Uterus (tissue), 4 donors: ENCODE results near the gene SAMD3. TPM values are rescaled to one million over a fixed set of nuclear protein-coding genes. Genes with fewer than 3 reads are reported as not detected.

Source experiments
- DNase-seq, 2 donors: peaks; one replicate each; pipeline ENCODE4 v3.0.0-alpha.2; 2019 to 2020
- H3K27ac ChIP-seq, 2 donors: fragments of 200-600 bp; sonication (generic); 1 replicate in 1 of 2; 2 replicates in 1 of 2; pipeline ENCODE4 v1.5.1; 2016 to 2018
- H3K27me3 ChIP-seq, 2 donors: fragments of 200-600 bp; sonication (generic); one replicate each; pipeline ENCODE4 v1.5.1; 2018 to 2019; ENCODE audit warnings: control low read depth in 1 of 2
- H3K36me3 ChIP-seq, 2 donors: fragments of 200-600 bp; sonication (generic); one replicate each; pipeline ENCODE4 v1.5.1; 2019; ENCODE audit warnings: control low read depth in 1 of 2
- H3K4me1 ChIP-seq, 2 donors: fragments of 200-600 bp; sonication (generic); one replicate each; pipeline ENCODE4 v1.5.1; 2018 to 2019; ENCODE audit warnings: control low read depth in 1 of 2
- H3K4me3 ChIP-seq, 2 donors: fragments of 200-600 bp; sonication (generic); 1 replicate in 1 of 2; 2 replicates in 1 of 2; pipeline ENCODE4 v1.5.1; 2018 to 2019; ENCODE audit warnings: mild to moderate bottlenecking in 1 of 2
- H3K9me3 ChIP-seq, 2 donors: fragments of 200-600 bp; sonication (generic); one replicate each; pipeline ENCODE4 v1.5.1; 2019; ENCODE audit warnings: control low read depth in 1 of 2
- POLR2A ChIP-seq, 2 donors: fragments of 450-650 bp; IDR thresholded peaks; one replicate each; pipeline ENCODE4 v1.6.1; 2016; ENCODE audit warnings: antibody characterized with exemption in 2 of 2, mild to moderate bottlenecking in 1 of 2, moderate library complexity in 1 of 2
- intact Hi-C: fragments of 100-400 bp; cut with DNase I; formaldehyde crosslinking; loops from one replicate; pipeline ENCODE4 v1.15.1; 2023; ENCODE audit warnings: low total_unique reads
- total RNA-seq, 4 donors: library from RNA; depleted of rRNA in 3 of 4; stranded (reverse); fragments of >200 nt in 3 of 4; gene quantifications; one replicate each; pipeline versions ENCODE4 v1.1.0 to v1.2.4, GENCODE V29; 2014 to 2023
- TF ChIP-seq, protein P1 (sequence below), 4 experiments: fragments of 200-600 bp in 2 of 4; fragments of 450-650 bp in 2 of 4; sonication (generic) in 2 of 4; IDR thresholded peaks; one replicate each; pipeline ENCODE4 v1.5.1; 2016 to 2019; ENCODE audit warnings: antibody characterized with exemption in 4 of 4, mild to moderate bottlenecking in 2 of 4, moderate library complexity in 1 of 4
- donor health status: DM: yes; HTN: yes; CAD: no.

SAMD3 gene
- total RNA-seq, 4 donors from 2014 or later = 4.1 to 10.0 (median 4.5) TPM

DNA sequence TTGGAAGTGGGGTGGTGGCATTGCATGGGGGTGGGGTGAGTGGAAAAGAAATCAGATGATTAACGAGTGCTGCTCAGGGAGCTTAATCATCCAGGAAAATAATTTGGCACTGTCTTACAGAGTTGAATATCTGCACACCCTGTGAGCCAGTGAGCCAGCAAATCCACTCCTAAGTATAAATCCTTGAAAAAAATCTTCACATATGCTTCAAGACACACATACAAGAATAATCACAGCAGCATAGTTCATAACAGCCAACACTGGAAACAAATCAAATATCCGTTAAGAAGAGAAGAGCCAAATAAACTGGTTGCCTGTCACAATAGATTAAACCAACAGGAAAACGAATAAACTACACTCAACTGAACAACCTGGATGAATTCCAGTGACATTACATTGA, 62.8 kb downstream of the SAMD3 start:
- no peak for DNase-seq
- intact Hi-C loops = no loop called here
- Histone ChIP-seq H3K4me1 (no peaks in the 10 kb centered on the region), H3K27ac (no peak overlapping the region), H3K36me3 (no peaks in the 10 kb centered on the region), H3K9me3 (no peaks in the 10 kb centered on the region), H3K4me3 (no peak overlapping the region), H3K27me3 (no peaks in the 10 kb centered on the region)
- no peak for TF ChIP-seq POLR2A (IDR thresholded peaks at IDR 0.05)
- TF ChIP-seq, protein P1, sequence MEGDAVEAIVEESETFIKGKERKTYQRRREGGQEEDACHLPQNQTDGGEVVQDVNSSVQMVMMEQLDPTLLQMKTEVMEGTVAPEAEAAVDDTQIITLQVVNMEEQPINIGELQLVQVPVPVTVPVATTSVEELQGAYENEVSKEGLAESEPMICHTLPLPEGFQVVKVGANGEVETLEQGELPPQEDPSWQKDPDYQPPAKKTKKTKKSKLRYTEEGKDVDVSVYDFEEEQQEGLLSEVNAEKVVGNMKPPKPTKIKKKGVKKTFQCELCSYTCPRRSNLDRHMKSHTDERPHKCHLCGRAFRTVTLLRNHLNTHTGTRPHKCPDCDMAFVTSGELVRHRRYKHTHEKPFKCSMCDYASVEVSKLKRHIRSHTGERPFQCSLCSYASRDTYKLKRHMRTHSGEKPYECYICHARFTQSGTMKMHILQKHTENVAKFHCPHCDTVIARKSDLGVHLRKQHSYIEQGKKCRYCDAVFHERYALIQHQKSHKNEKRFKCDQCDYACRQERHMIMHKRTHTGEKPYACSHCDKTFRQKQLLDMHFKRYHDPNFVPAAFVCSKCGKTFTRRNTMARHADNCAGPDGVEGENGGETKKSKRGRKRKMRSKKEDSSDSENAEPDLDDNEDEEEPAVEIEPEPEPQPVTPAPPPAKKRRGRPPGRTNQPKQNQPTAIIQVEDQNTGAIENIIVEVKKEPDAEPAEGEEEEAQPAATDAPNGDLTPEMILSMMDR (IDR thresholded peaks at IDR 0.05) = no peak

DNA sequence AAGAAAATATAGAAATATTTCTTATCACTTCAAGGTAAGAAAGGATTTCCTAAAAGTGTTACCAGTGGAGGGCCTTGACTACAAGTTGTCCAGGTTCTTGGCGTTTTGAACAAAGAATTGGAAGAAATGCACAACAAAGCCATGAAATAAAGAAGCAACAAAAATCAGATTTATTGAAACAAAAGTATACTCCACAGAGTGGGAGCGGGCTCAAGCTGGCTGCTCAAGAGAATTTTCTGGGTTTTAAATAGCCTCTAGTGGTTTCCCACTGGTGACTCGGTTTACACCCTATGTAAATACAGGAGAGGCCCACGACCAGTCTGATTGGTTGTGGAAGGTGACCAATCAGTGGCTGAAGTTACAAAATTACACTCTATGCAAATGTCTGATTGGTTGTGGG, 64.2 kb downstream of the SAMD3 start:
- Histone ChIP-seq H3K4me3 (no peak overlapping the region), H3K27me3 (no peaks in the 10 kb centered on the region), H3K4me1 (no peaks in the 10 kb centered on the region), H3K36me3 (no peaks in the 10 kb centered on the region), H3K9me3 (no peaks in the 10 kb centered on the region), H3K27ac (no peak overlapping the region)
- intact Hi-C loops = no loop called here
- no peak for DNase-seq
- TF ChIP-seq, protein P1 (IDR thresholded peaks at IDR 0.05) = no peak
- TF ChIP-seq POLR2A (IDR thresholded peaks at IDR 0.05) = no peak

GRCh38 chr6:130158056-130158455, 64.7 kb downstream of the SAMD3 start:
- Histone ChIP-seq H3K4me1 (no peaks in the 10 kb centered on the region), H3K9me3 (no peaks in the 10 kb centered on the region), H3K27ac (no peak overlapping the region), H3K27me3 (no peaks in the 10 kb centered on the region), H3K36me3 (no peaks in the 10 kb centered on the region), H3K4me3 (no peak overlapping the region)
- TF ChIP-seq POLR2A (IDR thresholded peaks at IDR 0.05) = no peak
- TF ChIP-seq, protein P1 (IDR thresholded peaks at IDR 0.05) = no peak
- no peak for DNase-seq
- intact Hi-C loops = no loop called here

DNA sequence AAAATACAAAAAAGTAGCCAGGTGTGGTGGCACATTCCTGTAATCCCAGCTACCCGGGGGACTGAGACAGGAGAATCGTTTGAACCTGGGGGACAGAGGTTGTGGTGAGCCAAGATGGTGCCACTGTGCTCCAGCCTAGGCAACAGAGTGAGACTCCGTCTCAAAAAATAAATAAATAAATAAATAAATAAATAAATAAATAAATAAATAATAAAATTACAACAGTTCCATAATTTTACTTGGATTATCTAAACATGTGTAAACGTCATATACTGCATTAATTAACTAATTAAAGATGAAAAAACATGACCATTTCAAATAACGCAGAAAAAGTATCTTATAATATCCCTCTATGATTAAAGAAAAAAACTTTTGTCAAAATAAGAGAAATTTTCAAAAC, 65.8 kb downstream of the SAMD3 start:
- no peak for DNase-seq
- H3K36me3 ChIP-seq = no peaks in the 10 kb centered on the region
- no peaks in the 10 kb centered on the region for H3K9me3 ChIP-seq
- H3K27ac ChIP-seq = no peak overlapping the region
- no peaks in the 10 kb centered on the region for H3K4me1 ChIP-seq
- H3K27me3 ChIP-seq = no peaks in the 10 kb centered on the region
- TF ChIP-seq, protein P1 (IDR thresholded peaks at IDR 0.05) = no peak
- TF ChIP-seq POLR2A (IDR thresholded peaks at IDR 0.05) = no peak
- no peak overlapping the region for H3K4me3 ChIP-seq
- intact Hi-C loops = no loop called here

DNA sequence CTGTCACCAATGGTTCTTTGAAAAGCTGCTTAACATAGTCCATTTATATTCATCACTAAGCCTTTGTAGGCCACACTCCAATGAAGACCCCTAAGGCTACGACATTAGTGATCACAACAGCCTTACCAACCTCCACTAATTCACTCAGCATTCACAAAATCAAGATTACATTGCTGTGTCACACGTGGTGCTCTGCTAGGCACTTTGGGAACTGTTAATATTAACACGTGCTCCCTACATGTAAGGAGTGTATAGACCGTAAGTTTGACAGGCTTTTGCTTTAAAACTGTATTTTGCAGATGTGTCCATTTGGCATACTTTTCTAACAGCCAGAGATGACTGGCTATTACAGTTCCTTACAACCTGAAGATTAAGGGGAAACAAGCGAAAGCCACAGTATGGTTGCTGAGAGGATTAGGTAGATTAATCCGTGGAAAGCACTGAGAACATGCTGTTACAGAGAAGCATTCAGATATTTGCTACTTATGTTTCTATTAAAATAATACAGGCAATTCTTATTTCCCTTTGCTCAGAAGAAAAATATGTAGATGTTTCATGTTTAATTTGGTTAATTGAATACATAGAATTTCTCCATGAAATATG, 69.7 kb downstream of the SAMD3 start:
- Histone ChIP-seq H3K36me3 (no peaks in the 10 kb centered on the region), H3K27me3 (no peaks in the 10 kb centered on the region), H3K4me1 (no peaks in the 10 kb centered on the region), H3K9me3 (no peaks in the 10 kb centered on the region), H3K27ac (no peak overlapping the region), H3K4me3 (no peak overlapping the region)
- intact Hi-C loops = no loop called here
- no peak for DNase-seq
- TF ChIP-seq, protein P1 (IDR thresholded peaks at IDR 0.05) = no peak
- no peak for TF ChIP-seq POLR2A (IDR thresholded peaks at IDR 0.05)
